ENCODE data around the gene LMBRD2. TPM values are rescaled to one million over a fixed set of nuclear protein-coding genes. Genes with fewer than 3 reads are reported as not detected.
A peak's percentile ranks its signal among the peaks of the same experiment; 100 is the strongest.

Gene LMBRD2
- total RNA-seq, 4 donors from 2014 or later: 5.8 to 18.3 (median 11.3) TPM

- Histone ChIP-seq H3K4me1 (peaks cover 0 to 3% (median 0%) of the 10 kb centered on the region in 4 donors), H3K36me3 (peaks cover 0 to 9% (median 3%) of the 10 kb centered on the region in 4 donors), H3K9me3 (no peaks in the 10 kb centered on the region), H3K27me3 (no peaks in the 10 kb centered on the region), H3K27ac (no peak overlapping the region), H3K4me3 (no peak overlapping the region)
- no peak for DNase-seq
- in situ Hi-C loops (cut with MboI; ENCODE audit: low pct_ligation_motif_present in 1 of 4, low pct_unique_long_range_greater_than_20kb in 1 of 4, low sequenced_read_pairs in 3 of 4) (no loop called here), intact Hi-C loops (cut with DNase I; ENCODE audit: low total_unique reads) (loop anchor here (1.0 kb wide), 1 partner anchor 25 kb away; no protein-coding TSS in a partner anchor)
- WGBS, 2 donors (ENCODE audit: low coverage in 1 of 2): 69 to 72% methylated on average over 4 of the region's 4 CpGs
- TF ChIP-seq POLR2AphosphoS5 (IDR thresholded peaks at IDR 0.05) (no peak), CTCF (IDR thresholded peaks at IDR 0.05) (no peak), POLR2A (IDR thresholded peaks at IDR 0.05) (no peak), EP300 (IDR thresholded peaks at IDR 0.05; ENCODE audit: low read depth) (no peak)
These were observed 28.3 kb upstream of the LMBRD2 start for GRCh38 chr5:36179950-36180349.

- in situ Hi-C loops (cut with MboI; ENCODE audit: low pct_ligation_motif_present in 1 of 4, low pct_unique_long_range_greater_than_20kb in 1 of 4, low sequenced_read_pairs in 3 of 4) (no loop called here), intact Hi-C loops (cut with DNase I; ENCODE audit: low total_unique reads) (no loop called here)
- no peaks in the 10 kb centered on the region for H3K9me3 ChIP-seq
- TF ChIP-seq POLR2A (IDR thresholded peaks at IDR 0.05): no peak
- no peak for TF ChIP-seq POLR2AphosphoS5 (IDR thresholded peaks at IDR 0.05)
- no peak for TF ChIP-seq CTCF (IDR thresholded peaks at IDR 0.05)
- no peak for TF ChIP-seq EP300 (IDR thresholded peaks at IDR 0.05; ENCODE audit: low read depth)
- H3K4me1 ChIP-seq: peaks cover 0 to 3% (median 0%) of the 10 kb centered on the region in 4 donors
- H3K27me3 ChIP-seq: no peaks in the 10 kb centered on the region
- DNase-seq: no peak
- H3K27ac ChIP-seq: no peak overlapping the region
- H3K36me3 ChIP-seq: peaks cover 0 to 7% (median 3%) of the 10 kb centered on the region in 4 donors
- WGBS, 2 donors (ENCODE audit: low coverage in 1 of 2): 90 to 92% methylated on average over 3 of the region's 3 CpGs
- no peak overlapping the region for H3K4me3 ChIP-seq
These were observed 26.8 kb upstream of the LMBRD2 start for GRCh38 chr5:36178524-36178890.

GRCh38 chr5:36177715-36178523 is 26.2 kb upstream of the LMBRD2 start:
- Histone ChIP-seq H3K36me3 (peaks cover 0 to 13% (median 4%) of the 10 kb centered on the region in 4 donors), H3K27me3 (no peaks in the 10 kb centered on the region), H3K4me3 (no peak overlapping the region), H3K9me3 (no peaks in the 10 kb centered on the region), H3K27ac (no peak overlapping the region), H3K4me1 (peaks cover 0 to 3% (median 0%) of the 10 kb centered on the region in 4 donors)
- WGBS, 2 donors (ENCODE audit: low coverage in 1 of 2): 65 to 86% methylated on average over 2 of the region's 2 CpGs
- TF ChIP-seq POLR2A (IDR thresholded peaks at IDR 0.05) (no peak), CTCF (IDR thresholded peaks at IDR 0.05) (peak; percentile 42 to 49 (median 47))
- in situ Hi-C loops (cut with MboI; ENCODE audit: low pct_ligation_motif_present in 1 of 4, low pct_unique_long_range_greater_than_20kb in 1 of 4, low sequenced_read_pairs in 3 of 4): no loop called here
- intact Hi-C loops (cut with DNase I; ENCODE audit: low total_unique reads): no loop called here
- DNase-seq: no peak

- peaks cover 0 to 20% (median 5%) of the 10 kb centered on the region in 4 donors for H3K36me3 ChIP-seq
- H3K4me3 ChIP-seq: no peak overlapping the region
- no peaks in the 10 kb centered on the region for H3K27me3 ChIP-seq
- WGBS, 2 donors (ENCODE audit: low coverage in 1 of 2): 68 to 92% methylated on average over 2 of the region's 2 CpGs
- TF ChIP-seq CTCF (IDR thresholded peaks at IDR 0.05) (no peak), POLR2A (IDR thresholded peaks at IDR 0.05) (no peak), EP300 (IDR thresholded peaks at IDR 0.05; ENCODE audit: low read depth) (no peak), POLR2AphosphoS5 (IDR thresholded peaks at IDR 0.05) (no peak)
- no peak for DNase-seq
- H3K4me1 ChIP-seq: peaks cover 0 to 3% (median 0%) of the 10 kb centered on the region in 4 donors
- intact Hi-C loops (cut with DNase I; ENCODE audit: low total_unique reads) (no loop called here), in situ Hi-C loops (cut with MboI; ENCODE audit: low pct_ligation_motif_present in 1 of 4, low pct_unique_long_range_greater_than_20kb in 1 of 4, low sequenced_read_pairs in 3 of 4) (no loop called here)
- H3K9me3 ChIP-seq: no peaks in the 10 kb centered on the region
- H3K27ac ChIP-seq: no peak overlapping the region
These were observed 25.5 kb upstream of the LMBRD2 start for GRCh38 chr5:36177154-36177553.
